ENCODE measurements around the gene L3MBTL3. TPM values are rescaled to one million over a fixed set of nuclear protein-coding genes. Genes with fewer than 3 reads are reported as not detected.
"Not testable (repeated sequence)": the region's sequence is repeated elsewhere in the genome, so short reads cannot be mapped to it uniquely, and the experiment has no call there.

Gene L3MBTL3
- total RNA-seq, 4 donors from 2014 or later: 4.2 to 12.8 (median 6.2) TPM

- H3K9me3 ChIP-seq: no peaks in the 10 kb centered on the region
- H3K4me1 ChIP-seq: no peaks in the 10 kb centered on the region
- no peak overlapping the region for H3K27ac ChIP-seq
- no peaks in the 10 kb centered on the region for H3K36me3 ChIP-seq
- WGBS: 75% methylated on average over 2 of the region's 2 CpGs
- H3K4me3 ChIP-seq: no peak overlapping the region
- DNase-seq (ENCODE audit: low spot score in 2 of 2): no peak
- H3K27me3 ChIP-seq: no peaks in the 10 kb centered on the region
- TF ChIP-seq EP300 (IDR thresholded peaks at IDR 0.05): no peak
- TF ChIP-seq CTCF (IDR thresholded peaks at IDR 0.05): no peak
- TF ChIP-seq POLR2A (IDR thresholded peaks at IDR 0.05): no peak
- no peak for TF ChIP-seq POLR2AphosphoS5 (IDR thresholded peaks at IDR 0.05)
Measured at GRCh38 chr6:130113201-130113710, 94.9 kb downstream of the L3MBTL3 start.

- WGBS: 76% methylated on average over 6 of the region's 6 CpGs
- H3K9me3 ChIP-seq: no peaks in the 10 kb centered on the region
- no peak for DNase-seq (ENCODE audit: low spot score in 2 of 2)
- H3K4me1 ChIP-seq: no peaks in the 10 kb centered on the region
- TF ChIP-seq POLR2A (IDR thresholded peaks at IDR 0.05) (no peak), POLR2AphosphoS5 (IDR thresholded peaks at IDR 0.05) (no peak), CTCF (IDR thresholded peaks at IDR 0.05) (no peak), EP300 (IDR thresholded peaks at IDR 0.05) (no peak)
- no peaks in the 10 kb centered on the region for H3K27me3 ChIP-seq
- H3K27ac ChIP-seq: no peak overlapping the region
- H3K36me3 ChIP-seq: no peaks in the 10 kb centered on the region
- H3K4me3 ChIP-seq: no peak overlapping the region
Measured at GRCh38 chr6:130115036-130115435, 96.7 kb downstream of the L3MBTL3 start.

- Histone ChIP-seq H3K9me3 (no peaks in the 10 kb centered on the region), H3K27ac (no peak overlapping the region), H3K4me3 (no peak overlapping the region), H3K27me3 (no peaks in the 10 kb centered on the region), H3K36me3 (no peaks in the 10 kb centered on the region), H3K4me1 (no peaks in the 10 kb centered on the region)
- no peak for DNase-seq (ENCODE audit: low spot score in 2 of 2)
- TF ChIP-seq POLR2AphosphoS5 (IDR thresholded peaks at IDR 0.05) (no peak), CTCF (IDR thresholded peaks at IDR 0.05) (no peak), POLR2A (IDR thresholded peaks at IDR 0.05) (no peak), EP300 (IDR thresholded peaks at IDR 0.05) (no peak)
- 86% methylated on average over 4 of the region's 4 CpGs for WGBS
Measured at GRCh38 chr6:130116273-130116672, 97.9 kb downstream of the L3MBTL3 start.

GRCh38 chr6:130117187-130117701 lies 98.9 kb downstream of the L3MBTL3 start:
- H3K27ac ChIP-seq; H3K4me1 ChIP-seq; H3K27me3 ChIP-seq; H3K4me3 ChIP-seq; H3K36me3 ChIP-seq; H3K9me3 ChIP-seq; DNase-seq (ENCODE audit: low spot score in 2 of 2): not testable (repeated sequence)
- WGBS: 88% methylated on average over 3 of the region's 4 CpGs

- no peaks in the 10 kb centered on the region for H3K4me1 ChIP-seq
- 54% methylated on average over 6 of the region's 6 CpGs for WGBS
- no peak for DNase-seq (ENCODE audit: low spot score in 2 of 2)
- no peaks in the 10 kb centered on the region for H3K27me3 ChIP-seq
- no peak overlapping the region for H3K27ac ChIP-seq
- TF ChIP-seq CTCF (IDR thresholded peaks at IDR 0.05) (no peak), EP300 (IDR thresholded peaks at IDR 0.05) (no peak), POLR2A (IDR thresholded peaks at IDR 0.05) (no peak), POLR2AphosphoS5 (IDR thresholded peaks at IDR 0.05) (no peak)
- H3K36me3 ChIP-seq: no peaks in the 10 kb centered on the region
- no peak overlapping the region for H3K4me3 ChIP-seq
- H3K9me3 ChIP-seq: no peaks in the 10 kb centered on the region
Measured at GRCh38 chr6:130118236-130118635, 99.9 kb downstream of the L3MBTL3 start.

- Histone ChIP-seq H3K4me1 (no peaks in the 10 kb centered on the region), H3K9me3 (no peaks in the 10 kb centered on the region), H3K27ac (no peak overlapping the region), H3K4me3 (no peak overlapping the region), H3K36me3 (no peaks in the 10 kb centered on the region), H3K27me3 (no peaks in the 10 kb centered on the region)
- TF ChIP-seq CTCF (IDR thresholded peaks at IDR 0.05) (no peak), POLR2A (IDR thresholded peaks at IDR 0.05) (no peak), EP300 (IDR thresholded peaks at IDR 0.05) (no peak), POLR2AphosphoS5 (IDR thresholded peaks at IDR 0.05) (no peak)
- 96% methylated on average over 1 of the region's 1 CpG for WGBS
- DNase-seq (ENCODE audit: low spot score in 2 of 2): no peak
Measured at GRCh38 chr6:130119211-130119610, 100.8 kb downstream of the L3MBTL3 start.
